ENCODE measurements around the gene RANBP1.

Gene RANBP1

DNA sequence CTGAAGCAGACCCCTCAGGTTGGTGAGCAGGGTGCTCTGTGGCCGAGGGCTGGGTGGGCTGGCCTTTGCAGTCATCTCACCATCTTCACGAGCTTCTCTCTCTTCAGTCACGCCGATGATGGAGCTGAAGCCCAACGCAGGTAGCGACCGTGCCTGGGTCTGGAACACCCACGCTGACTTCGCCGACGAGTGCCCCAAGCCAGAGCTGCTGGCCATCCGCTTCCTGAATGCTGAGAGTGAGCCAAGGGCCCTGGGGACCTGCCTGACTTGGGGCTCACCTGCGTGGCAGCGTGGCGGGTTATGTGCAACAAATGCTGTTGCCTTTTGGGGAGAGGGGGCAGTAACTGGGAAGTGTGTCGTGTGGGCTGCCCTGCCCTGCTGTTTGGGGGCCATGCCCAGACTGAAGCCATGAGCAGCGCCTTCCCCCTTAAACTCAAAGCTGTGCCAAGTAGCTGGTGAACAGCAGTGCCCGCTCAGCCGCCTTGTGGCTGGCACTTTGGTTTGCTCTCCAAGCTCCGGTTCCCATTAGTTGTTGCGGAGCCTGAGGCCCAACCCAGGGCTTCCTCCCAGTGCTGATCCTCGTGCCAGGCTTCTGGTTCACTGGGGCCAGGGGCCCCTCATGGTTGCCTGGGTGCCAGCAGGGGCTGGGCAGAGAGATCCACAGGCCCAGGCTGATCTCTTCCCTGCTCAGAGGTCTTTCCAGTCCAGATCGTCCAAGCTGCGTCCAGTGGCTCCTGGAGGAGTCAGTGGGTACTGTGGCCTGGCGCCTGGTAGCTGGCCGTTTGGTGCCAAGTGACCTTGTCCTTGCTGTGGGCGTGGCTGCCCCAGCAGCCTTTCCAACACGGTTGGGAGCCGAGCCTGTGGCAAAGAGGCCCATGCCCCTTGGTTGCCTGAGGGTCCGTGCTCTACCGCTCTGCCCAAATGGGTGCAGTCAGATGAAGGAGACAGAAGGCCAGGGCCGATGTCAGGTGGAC is 9.6 kb downstream of the RANBP1 start:
- DNase-seq, result no peak

DNA sequence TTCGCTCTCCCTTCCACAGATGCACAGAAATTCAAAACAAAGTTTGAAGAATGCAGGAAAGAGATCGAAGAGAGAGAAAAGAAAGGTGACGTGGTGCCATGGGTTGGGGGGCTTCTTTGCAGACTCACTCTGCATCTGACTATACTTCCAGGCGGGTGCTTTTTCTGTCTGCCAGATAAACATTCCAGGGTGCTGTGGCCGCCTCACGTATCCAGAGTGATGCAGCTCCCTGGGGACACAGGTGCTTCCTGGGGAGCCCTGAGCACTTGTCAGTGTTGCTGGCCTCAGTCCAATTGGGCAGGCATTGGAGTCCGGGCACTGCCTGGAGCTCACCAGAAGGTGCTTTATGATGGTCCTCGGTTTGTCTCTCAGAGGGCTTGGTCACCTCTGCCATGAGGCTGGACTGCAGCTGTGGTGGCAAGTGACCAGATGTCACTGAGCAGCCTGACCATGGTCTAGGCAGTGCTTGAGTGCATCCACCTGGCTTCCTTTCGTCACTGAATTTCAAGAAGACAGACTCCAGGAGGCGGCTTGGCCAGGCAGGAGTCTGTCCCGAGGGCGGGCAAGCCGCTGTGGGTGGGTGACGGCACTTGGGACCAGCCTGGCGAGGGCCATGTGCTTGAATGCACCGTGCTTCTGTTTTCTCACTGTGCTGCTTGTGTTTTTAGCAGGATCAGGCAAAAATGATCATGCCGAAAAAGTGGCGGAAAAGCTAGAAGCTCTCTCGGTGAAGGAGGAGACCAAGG is 10.6 kb downstream of the RANBP1 start:
- DNase-seq, result no peak

DNA sequence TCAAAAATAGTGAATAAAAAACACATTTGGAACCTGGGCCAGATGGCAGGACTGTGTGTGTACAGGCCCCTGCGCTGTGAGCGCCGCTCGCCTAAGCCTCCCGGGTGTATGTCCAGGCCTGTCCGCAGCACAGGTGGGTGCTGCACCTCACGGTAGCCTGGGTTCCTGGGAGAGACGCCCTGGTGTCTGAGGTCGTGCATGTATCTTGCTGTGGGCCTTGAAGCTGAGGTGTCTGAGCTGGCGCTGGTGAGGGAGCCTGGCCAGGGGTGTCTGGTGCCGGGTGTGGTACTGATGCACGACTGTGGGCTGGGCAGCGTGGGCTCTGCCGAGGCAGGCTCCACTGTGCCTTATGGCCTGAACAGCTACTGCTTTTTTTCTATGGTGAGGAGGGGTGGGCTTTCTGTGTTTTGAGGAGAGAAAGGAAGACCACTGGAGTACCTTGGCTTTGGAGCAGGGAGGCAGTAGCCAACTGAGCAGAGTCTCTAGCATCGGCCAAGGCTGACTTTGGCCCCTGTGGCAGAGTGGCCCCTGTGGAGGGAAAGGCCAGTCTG is 11.5 kb downstream of the RANBP1 start:
- DNase-seq, result no peak

DNA sequence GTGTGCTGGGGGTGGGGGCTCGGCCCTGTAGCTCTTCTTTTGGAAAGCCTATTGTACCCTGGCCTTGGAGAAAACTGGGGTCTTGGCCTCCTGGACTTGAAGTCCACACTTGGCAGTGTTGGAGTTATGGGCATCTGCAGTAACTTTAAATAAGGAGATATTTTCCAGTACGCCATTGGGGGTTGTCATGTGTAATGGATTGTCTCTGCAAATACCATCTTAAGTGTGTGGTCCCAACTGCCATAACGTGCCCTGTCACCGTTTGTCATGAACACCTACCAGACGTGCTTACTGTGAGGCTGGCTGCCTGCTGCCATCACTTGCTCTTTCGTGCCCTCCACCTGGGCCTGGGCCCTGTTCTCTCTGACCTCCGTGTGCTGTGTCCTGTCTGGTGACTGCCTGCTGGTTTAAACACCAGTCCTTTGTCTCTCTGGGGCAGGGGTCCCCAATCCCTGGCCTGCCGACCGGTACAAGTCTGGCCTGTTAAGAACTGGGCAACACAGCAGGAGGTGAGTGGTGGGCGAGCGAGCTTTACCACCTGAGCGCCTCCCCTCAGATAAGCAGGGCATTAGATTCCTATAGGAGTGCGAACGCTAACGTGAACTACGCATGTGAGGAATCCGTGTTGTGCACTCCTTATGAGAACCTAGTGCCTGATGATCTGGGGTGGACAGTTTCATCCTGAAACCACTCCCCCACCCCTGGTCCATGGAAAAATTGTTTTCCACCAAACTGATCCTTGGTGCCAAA is 12.1 kb downstream of the RANBP1 start:
- DNase-seq, result no peak

DNA sequence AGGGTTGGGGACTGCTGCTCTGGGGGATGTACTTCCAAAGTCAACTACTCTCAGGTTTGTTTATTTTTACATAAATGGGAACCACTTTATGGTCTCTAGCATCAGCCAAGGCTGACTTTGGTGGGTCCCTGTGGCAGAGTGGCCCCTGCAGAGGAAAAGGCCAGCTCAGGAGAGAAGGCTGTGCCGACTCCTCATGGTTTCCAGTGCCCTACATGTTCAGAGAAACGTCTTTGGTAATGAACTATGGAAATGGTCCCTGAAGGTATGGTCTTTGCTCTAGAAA is 12.7 kb downstream of the RANBP1 start:
- no peak for DNase-seq

DNA sequence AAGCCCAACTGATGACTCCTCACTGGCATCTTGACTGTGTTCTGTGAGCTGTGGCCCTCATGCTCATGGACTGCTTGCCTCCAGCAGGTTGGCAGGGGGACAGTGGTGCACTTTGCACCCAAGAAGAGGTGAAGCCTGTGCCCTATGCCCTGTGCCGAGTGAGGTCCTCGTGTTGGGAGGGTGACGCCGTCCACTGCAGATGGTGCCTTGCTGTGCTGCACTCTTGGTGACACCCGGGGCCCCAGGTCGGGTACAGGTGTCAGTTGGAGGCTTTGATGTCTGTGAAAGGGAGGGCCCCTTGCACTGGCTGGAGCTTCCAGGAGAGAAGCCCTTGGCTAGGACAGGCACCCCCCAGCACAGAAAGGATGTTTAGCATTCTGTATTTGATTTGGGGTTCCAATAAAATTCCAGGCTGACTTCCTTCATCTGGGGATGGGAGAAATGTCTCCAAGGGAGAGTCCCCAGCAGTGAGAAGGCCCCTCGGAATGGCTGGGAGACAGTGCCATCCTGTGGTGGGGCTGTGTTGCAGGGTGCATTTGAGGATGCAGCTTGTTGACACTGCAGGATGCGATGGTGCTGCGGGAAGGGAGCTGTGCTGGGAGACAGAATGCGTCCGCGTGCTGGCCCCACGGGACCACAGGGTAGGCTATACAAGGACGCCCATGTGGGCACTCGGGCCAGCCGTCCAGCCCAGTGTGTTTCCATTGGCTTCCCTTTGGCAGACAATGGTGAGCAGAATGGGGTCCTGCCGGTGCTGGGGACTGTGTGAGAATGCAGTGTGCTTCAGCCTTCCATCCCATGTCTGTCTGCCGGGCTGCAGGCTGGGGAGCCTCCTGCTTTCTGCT is 13.2 kb downstream of the RANBP1 start:
- DNase-seq, result no peak

DNA sequence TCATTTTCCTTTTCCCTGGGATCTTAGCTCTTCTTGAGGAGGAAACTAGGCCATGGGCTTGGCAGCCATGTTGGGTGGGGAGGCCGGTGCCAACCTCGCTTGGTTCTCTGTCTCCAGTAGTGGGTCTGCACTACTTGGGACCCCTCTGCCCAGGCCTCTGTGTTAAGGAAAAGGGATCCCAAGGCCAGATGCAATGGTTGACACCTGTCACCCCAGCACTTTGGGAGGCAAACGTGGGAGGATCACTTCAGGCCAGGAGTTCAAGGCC is 13.8 kb downstream of the RANBP1 start:
- no peak for DNase-seq

DNA sequence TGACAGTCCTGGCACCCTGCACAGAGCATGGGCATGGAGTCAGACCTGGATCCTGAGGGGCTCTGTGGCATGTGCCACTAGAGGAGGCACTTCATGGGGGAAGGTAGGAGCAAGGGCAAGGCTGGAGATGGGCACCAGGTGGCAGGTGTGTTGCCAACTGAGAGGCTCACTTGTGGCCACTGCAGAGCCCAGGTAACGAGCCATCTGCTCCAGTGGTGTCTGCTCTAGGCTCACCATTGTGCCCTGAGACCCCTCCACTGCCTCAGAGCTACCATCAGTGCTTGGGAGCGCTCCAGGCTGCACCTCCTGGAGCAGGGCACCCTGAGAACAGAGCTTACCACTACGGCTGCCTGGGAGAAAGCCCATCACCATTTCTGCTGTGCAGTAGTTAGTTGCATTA is 14.4 kb downstream of the RANBP1 start:
- DNase-seq, result peak; percentile 58

DNA sequence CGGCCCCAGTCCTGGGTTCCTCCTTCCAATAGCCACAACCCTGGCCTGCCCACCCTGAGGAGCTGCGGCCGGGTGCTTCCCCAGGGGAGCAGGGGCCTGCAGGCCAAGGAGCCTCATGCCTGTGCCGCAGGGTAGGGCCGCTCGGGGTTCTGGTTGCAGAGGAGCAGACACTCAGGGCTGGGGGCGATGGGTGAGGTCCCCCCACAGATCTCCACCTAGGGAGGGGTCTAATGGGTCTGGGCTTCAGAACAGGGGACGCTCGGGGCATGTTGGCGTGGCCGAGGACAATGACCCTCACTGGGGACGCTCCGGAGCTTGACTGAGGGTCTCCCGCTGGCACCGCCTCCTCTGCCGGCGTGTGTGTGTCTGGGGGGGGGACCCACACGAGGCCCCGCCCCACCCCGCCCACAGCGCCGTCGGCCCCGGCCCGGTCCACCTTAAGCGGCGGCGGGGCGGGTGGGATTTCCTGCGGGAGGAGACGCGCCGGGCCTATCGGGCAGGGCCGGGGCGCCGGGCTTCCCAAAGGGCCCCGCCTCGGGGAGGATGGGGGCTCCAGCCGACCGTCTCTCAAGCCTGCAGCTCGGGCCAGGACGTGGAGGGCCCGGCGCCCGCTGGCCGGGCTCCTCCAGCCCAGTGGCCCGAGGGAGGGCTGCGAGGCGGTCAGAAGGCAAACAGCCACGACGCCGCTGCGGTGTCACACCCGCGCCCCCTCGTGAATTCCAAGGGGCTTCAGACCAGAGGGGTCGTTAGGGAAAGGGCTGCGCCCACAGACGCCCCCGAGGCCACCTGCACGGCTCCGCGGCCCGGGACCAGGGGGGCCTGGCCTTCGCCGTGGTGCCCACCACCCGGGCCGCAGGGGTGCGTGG is 15.1 kb downstream of the RANBP1 start:
- peak; percentile 57 for DNase-seq

DNA sequence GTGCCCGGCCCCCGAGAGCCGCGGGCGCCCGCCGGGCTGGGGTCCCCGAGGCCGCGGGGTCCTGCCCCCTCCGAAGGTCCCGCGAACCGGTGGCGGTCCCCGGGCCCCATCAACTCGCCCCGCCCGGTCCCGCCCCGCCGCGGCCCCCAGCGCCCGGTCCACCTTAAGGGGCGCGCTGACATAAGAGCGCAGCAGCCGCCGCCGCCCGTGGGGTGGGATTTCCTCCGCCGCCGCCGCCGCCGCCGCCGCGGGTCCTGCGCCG is 15.6 kb downstream of the RANBP1 start, which contains the start of gene ZDHHC8:
TSS of gene ZDHHC8 (plus strand) at position 208 of the 262 bp plus-strand sequence. CDS start 144 bp downstream, outside the sequence.
- DNase-seq, result no peak

DNA sequence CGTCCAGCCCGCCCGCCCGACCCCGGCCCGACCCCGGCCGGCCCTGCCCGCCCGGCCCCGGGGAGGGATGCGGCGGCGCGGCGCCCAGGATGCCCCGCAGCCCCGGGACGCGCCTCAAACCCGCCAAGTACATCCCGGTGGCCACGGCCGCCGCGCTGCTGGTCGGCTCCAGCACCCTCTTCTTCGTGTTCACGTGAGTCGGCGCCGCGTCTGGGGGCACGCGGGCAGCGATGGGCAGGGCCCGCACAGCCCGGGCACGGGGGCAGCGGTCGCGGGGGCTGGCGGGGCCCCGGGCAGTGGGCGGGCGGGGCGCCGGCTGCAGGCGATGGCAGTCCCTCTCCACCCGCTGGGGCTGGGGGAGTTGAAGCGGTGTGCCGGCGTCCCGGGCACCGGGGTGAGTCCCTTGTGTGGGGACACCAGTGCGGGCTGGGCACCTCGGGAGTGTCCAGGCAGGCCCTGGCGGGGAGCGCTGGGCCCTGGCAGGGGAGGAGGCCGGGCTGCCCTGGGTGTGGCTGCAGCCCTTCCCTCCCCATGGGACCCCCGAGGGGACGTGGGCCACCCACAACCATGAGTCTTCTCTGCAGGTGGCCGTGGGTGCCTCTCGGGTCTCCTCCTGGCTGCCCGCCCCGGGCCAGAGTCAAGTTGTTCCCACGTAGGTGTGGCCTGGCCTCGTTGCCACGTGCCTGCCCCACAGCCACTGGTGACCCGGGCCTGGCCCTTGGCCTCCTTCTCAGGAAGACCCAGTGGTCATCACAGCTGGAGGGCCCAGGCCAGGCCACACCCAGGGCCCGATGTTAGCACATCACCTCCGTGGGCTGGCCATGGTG is 16.2 kb downstream of the RANBP1 start:
- no peak for DNase-seq

DNA sequence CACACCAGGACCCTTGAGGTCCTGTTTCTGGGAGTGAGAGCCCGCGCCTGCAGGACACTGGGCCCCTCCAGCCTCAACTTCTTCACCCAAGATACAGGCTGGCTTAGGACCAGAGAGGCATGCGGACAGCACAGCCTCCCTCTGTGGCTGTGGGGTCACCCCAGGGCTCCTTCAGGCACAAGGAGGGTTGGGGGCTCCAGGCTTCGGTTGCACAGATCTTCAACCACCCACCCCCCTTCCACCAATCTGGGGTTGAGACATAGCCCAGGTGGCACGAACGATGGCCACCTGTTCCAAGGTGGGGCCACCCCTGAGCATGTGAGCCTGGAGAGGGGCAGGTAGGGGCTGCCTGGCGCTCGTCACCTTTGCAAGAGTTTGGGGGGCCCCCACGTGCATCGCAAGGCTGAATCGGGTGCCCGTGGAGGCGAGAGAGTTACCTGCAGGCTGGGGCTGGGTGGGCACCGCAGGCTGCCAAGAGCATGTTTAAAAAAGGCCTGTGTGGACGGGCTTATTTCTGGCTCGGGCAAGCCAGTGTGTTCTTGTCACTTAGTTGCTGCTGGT is 16.9 kb downstream of the RANBP1 start:
- no peak for DNase-seq

DNA sequence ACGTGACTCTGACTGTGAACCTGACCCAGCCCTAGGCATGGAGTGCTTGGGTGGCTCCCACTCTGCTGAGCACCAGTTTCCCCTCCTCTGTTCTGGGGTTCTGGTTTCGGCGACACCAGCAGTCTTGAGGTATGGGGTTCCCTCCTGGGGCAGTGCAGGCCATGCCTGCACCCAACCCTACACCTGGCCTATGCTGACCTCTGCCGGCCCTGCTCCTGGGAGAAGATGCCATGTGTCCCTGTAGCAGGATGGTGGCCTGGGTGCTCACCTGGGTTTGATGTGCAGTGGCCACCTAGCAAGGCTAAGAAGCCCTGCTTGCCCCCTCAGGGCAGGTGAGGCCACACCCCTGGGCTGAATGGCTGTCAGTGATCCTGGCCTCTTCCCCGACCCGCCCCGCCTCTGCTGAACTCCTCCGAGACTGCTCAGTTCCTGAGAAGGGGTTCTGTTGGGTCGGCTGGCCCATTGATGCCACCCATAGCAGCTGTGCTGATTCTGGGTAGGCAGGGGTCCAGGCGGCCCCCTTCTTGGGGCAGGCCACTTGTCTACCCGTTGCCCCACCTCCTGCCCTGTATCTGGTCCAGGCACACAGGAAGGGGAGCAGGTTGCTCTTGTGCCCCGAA is 18.1 kb downstream of the RANBP1 start:
- DNase-seq, result no peak

DNA sequence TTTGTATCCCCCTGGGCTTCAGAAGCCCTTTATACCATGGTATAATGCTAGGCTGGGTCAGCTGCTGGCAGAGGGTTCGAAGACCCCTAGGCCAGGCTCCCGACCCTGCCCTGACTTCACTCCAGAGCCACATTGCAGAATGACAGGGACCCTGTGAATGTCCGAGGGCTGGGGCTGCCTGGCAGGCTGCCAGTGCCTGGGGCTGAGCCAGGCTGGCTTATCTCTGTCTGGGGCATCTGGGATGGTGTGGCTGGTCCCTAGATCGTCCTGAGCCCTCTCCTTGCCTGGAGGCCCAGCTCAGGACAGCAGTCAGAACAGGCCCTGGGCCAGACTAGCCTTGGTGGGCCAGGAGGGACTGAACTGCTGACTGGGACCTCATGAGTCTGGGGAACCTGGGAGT is 19.4 kb downstream of the RANBP1 start:
- no peak for DNase-seq

DNA sequence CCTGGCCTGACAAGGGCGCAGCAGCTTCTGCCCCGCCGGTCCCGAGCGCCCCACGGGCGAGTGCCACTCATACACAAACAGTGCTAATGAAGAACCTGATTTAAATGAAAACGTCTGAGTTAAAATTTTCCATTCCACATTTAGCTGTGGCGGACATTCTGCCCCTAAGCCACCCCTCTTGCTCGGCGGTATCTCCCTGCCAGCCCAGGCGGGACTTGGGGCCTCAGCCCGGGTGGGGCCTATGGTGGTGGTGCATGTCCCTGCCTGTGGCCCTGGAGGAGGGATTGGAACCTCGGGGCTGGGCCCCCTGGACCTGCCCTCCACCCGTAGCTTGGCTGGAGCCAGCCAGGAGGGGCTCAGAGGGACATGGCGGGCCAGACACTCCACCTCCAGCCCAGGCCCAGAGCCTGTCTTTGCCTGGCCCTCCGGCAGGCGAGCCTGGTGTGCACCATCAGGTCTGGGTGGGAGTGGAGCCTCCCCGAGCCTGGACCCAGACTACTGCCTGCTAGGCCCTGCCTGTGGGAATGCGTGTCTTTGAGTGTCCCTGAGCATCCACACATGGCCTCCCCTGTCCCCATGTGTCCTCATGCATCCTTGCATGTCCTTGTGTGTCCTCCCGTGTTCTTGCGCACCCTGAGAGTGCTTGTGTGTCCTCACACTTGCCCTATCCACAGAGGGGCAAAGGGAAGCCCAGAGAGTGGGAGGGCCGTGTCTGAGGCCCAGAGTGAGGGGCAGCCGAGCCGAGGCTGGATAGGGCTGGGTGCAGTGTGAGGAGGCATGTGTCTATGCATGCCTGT is 20.1 kb downstream of the RANBP1 start:
- no peak for DNase-seq

DNA sequence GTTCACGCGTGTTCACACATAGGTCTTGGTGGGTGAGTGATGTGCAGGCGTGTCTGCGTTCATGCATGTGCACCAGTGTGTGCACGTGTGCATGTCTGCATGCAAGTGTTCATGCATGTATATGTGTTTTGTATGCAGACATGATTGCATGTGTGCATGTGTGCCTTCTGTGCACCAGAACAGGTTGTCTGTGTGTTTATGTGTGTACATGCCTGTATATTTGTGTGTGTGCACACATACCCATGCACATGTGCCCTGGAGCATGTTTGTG is 20.6 kb downstream of the RANBP1 start:
- no peak for DNase-seq

DNA sequence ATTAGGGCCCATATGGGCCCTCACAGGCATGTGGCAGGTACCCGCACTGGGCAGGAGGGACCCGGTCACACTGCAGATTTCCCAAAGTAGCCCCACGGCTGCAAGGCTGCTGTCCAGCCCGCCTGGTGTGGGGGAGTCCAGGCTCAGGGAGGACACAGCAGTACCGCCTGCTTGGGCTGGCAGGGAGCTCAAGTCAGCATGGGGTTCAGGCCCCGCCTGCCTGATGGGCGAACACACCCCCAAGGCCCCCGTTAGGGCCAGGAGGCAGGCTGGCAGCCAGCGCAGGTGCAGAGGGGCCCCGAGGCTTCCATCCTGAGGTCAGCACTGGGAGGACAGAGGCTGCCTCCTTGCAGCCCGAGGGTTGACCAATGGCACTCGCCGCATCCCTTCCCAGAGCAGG is 21.2 kb downstream of the RANBP1 start:
- DNase-seq, result no peak

DNA sequence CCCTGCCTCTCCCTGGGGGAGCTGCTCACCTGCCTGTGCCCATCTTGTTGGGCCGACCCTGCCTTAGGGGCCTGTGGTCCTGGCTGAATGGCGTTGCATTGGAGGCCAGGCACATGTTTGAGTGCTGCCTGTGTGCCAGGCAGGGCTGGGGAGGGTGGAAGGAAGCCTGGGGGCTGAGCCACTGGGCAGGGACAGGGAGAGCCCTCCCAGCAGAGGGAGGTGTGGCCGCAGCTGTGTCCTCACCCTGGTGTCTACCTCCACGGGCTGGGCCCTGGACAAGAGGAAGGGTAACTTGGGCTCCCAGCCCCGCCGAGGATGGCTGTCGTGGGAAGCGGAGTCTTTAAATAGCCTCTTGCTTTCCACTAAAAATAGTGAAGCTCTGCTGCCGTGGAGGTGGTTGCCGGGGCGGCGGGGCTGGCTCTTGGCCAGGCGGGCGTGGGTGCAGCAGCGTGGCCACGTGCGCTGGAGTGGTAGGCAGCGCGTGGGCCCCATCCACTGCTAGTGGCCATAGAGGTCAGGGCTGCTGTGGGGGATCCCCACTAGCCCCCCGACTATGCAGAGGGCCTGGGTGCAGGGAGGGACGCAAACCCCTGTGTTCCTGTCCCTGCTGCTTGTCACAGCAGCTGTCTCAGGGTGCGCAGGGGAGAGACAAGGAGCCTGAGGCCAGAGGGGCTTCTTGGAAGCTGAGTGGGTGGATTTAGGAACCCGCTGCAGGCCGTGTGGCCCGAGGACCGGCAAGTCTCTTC is 21.9 kb downstream of the RANBP1 start:
- no peak for DNase-seq

DNA sequence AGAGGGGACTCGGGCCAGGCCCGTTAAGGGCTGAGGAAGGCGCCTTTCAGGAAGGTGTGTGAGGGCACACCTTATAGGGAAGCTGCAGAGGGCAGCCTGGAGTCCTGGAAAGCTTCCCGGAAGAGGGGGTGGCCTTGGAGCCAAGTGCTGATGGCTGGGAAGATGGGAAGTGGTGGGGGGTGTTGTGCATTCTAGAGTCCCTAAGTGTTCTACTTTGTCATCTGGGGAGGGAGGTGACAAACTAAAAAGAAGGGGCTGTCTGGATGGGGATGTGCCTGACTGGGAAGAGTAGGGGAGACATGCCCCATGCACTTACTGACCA is 22.5 kb downstream of the RANBP1 start:
- no peak for DNase-seq
